K562 (cell line): ENCODE data around the gene LRRN3. TPM values are rescaled to one million over a fixed set of nuclear protein-coding genes. Genes with fewer than 3 reads are reported as not detected.

Source experiments
- ATAC-seq: fragments of 200-7000 bp; cut with Tn5 transposase; 3 replicates; pipeline ENCODE4 v1.9.1; 2020; ENCODE audit warnings: moderate library complexity
- BruUV-seq: library from RNA; stranded (reverse); fragments of 400-500 nt; replicated peaks from 2 replicates; lab custom pipeline; 2021; lab: Mats Ljungman, UMichigan
- CTCF ChIA-PET: fragments of 300-600 bp; formaldehyde crosslinking; extraction: SDS; loops from one replicate; lab custom pipeline; 2021; ENCODE audit warnings: low intra/inter-chr PET ratio; lab: Yijun Ruan, JAX
- POLR2A ChIA-PET: fragments of 300-600, 350-650 bp; sonication (Branson Sonifier 250); formaldehyde crosslinking; extraction: SDS; loops from one replicate; lab custom pipeline; 2021; ENCODE audit warnings: antibody characterized with exemption, inconsistent platforms; lab: Yijun Ruan, JAX
- DNase-seq, 4 experiments: peaks; one replicate each; pipeline versions ENCODE4 v3.0.0 to v3.0.0-alpha.2; 2011 to 2018; ENCODE audit warnings: low spot score in 3 of 4, mixed read lengths in 3 of 4; ENCODE audit errors: extremely low read depth in 1 of 4
- FAIRE-seq: peaks from 2 replicates; lab custom pipeline; 2011; peaks lifted over from hg19 to GRCh38; lab: Jason Lieb, UNC
- H2AFZ ChIP-seq: 2 replicates; pipeline ENCODE4 v1.6.0; 2011; ENCODE audit warnings: low read depth, low read length, control low read depth, inconsistent platforms
- H3K27ac ChIP-seq: fragments of 200-600 bp; 3 replicates; pipeline ENCODE4 v1.8.0; 2011; ENCODE audit warnings: low read depth, mild to moderate bottlenecking, control low read depth, inconsistent platforms, low read length, moderate library complexity, mixed read lengths; ENCODE audit errors: extremely low read depth
- H3K27me3 ChIP-seq, 2 experiments: fragments of 300-600 bp in 1 of 2; 2 replicates in 1 of 2; 3 replicates in 1 of 2; pipeline versions ENCODE4 v1.6.0 to v1.8.0; 2011; ENCODE audit warnings: inconsistent platforms in 2 of 2, low read length in 2 of 2, mild to moderate bottlenecking in 1 of 2, mixed read lengths in 1 of 2, moderate library complexity in 1 of 2; ENCODE audit not compliant: control insufficient read depth in 2 of 2, insufficient read depth in 2 of 2
- H3K36me3 ChIP-seq: fragments of 300-600 bp; 3 replicates; pipeline ENCODE4 v1.8.0; 2011; ENCODE audit warnings: mild to moderate bottlenecking, low read length, inconsistent platforms; ENCODE audit not compliant: control insufficient read depth, insufficient read depth
- H3K4me1 ChIP-seq, 2 experiments: fragments of 200-600 bp in 1 of 2; replicated peaks in 1 of 2; 2 replicates in 1 of 2; 3 replicates in 1 of 2; pipeline versions ENCODE4 v1.5.1 to v1.8.0; 2011; ENCODE audit warnings: inconsistent platforms in 2 of 2, low read length in 2 of 2, mild to moderate bottlenecking in 1 of 2, mixed read lengths in 1 of 2, moderate library complexity in 1 of 2; ENCODE audit not compliant: control insufficient read depth in 2 of 2, insufficient read depth in 2 of 2
- H3K4me2 ChIP-seq: 2 replicates; pipeline ENCODE4 v1.6.1; 2011; ENCODE audit warnings: low read length, control low read depth, inconsistent platforms, mixed read lengths; ENCODE audit not compliant: insufficient read depth
- H3K4me3 ChIP-seq: fragments of 200-600 bp; sonication (generic), shearing (Covaris generic); 2 replicates; pipeline ENCODE4 v1.5.1; 2016; ENCODE audit warnings: control low read depth, inconsistent platforms
- H3K79me2 ChIP-seq: fragments of 200-600 bp; 3 replicates; pipeline ENCODE4 v1.8.0; 2011; ENCODE audit warnings: low read length, inconsistent platforms; ENCODE audit not compliant: control insufficient read depth, insufficient read depth
- H3K9ac ChIP-seq, 2 experiments: 2 replicates each; pipeline versions ENCODE4 v1.6.0 to v1.6.1; 2011; ENCODE audit warnings: low read depth in 2 of 2, low read length in 2 of 2, control low read depth in 1 of 2, inconsistent platforms in 1 of 2, mild to moderate bottlenecking in 1 of 2, mixed read lengths in 1 of 2; ENCODE audit not compliant: insufficient read depth in 1 of 2
- H3K9me1 ChIP-seq: one replicate; pipeline ENCODE4 v1.6.0; 2011; ENCODE audit warnings: inconsistent platforms, mild to moderate bottlenecking, low read length, moderate library complexity; ENCODE audit not compliant: control insufficient read depth, insufficient read depth
- H3K9me3 ChIP-seq: replicated peaks from 2 replicates; pipeline ENCODE4 v1.5.1; 2011; ENCODE audit warnings: low read depth, low read length, inconsistent platforms; ENCODE audit not compliant: control insufficient read depth, insufficient read depth
- H4K20me1 ChIP-seq: replicated peaks from 2 replicates; pipeline ENCODE4 v1.6.1; 2011; ENCODE audit warnings: low read length, inconsistent platforms, mixed read lengths; ENCODE audit not compliant: control insufficient read depth, insufficient read depth
- CBFB ChIP-seq: sonication (generic); formaldehyde crosslinking; IDR thresholded peaks from 2 replicates; pipeline ENCODE4 v1.4.0; 2020; ENCODE audit warnings: mild to moderate bottlenecking, missing genetic modification reagents
- E2F6 ChIP-seq, 2 experiments: IDR thresholded peaks; 2 replicates each; pipeline ENCODE4 v1.6.1; 2011; ENCODE audit warnings: borderline replicate concordance in 1 of 2, control low read depth in 1 of 2, low read depth in 1 of 2, low read length in 1 of 2, mild to moderate bottlenecking in 1 of 2, mixed read lengths in 1 of 2, moderate library complexity in 1 of 2; ENCODE audit not compliant: insufficient read depth in 1 of 2, insufficient read length in 1 of 2, poor library complexity in 1 of 2, severe bottlenecking in 1 of 2; ENCODE audit errors: extremely low read depth in 1 of 2
- ELK1 ChIP-seq: sonication (generic); formaldehyde crosslinking; IDR thresholded peaks from 2 replicates; pipeline ENCODE4 v1.8.1; 2022; ENCODE audit warnings: missing genetic modification reagents
- HDAC1 ChIP-seq, 2 experiments: fragments of 450-650 bp; IDR thresholded peaks; 2 replicates each; pipeline ENCODE4 v1.6.1; 2016 to 2017; ENCODE audit warnings: inconsistent platforms in 1 of 2, mild to moderate bottlenecking in 1 of 2, moderate library complexity in 1 of 2
- HNRNPK ChIP-seq: fragments of 200-400 bp; formaldehyde crosslinking; IDR thresholded peaks from one replicate; pipeline ENCODE4 v1.6.1; 2018; ENCODE audit warnings: mild to moderate bottlenecking, low read depth, low read length; ENCODE audit not compliant: poor library complexity, severe bottlenecking
- KDM1A ChIP-seq, 2 experiments: fragments of 450-650 bp; IDR thresholded peaks; 2 replicates each; pipeline ENCODE4 v1.6.1; 2016; ENCODE audit warnings: mild to moderate bottlenecking in 2 of 2
- PML ChIP-seq: IDR thresholded peaks from 2 replicates; pipeline ENCODE4 v1.6.1; 2012; ENCODE audit warnings: low read length, inconsistent platforms
- REST ChIP-seq, 2 experiments: fragments of 450-650 bp; formaldehyde crosslinking in 1 of 2; IDR thresholded peaks; 2 replicates each; pipeline versions ENCODE4 v1.4.0 to v1.6.1; 2014 to 2020; ENCODE audit warnings: mild to moderate bottlenecking in 2 of 2, borderline replicate concordance in 1 of 2, low read depth in 1 of 2
- TRIM28 ChIP-seq: fragments of 450-650 bp; IDR thresholded peaks from 2 replicates; pipeline ENCODE4 v1.6.1; 2017
- ZNF184 ChIP-seq: sonication (generic); formaldehyde crosslinking; IDR thresholded peaks from 2 replicates; pipeline ENCODE4 v1.5.0; 2020; ENCODE audit warnings: missing genetic modification reagents
- ZNF764 ChIP-seq: fragments of 250-450 bp; sonication (Bioruptor Pico); IDR thresholded peaks from 2 replicates; pipeline ENCODE4 v1.4.0; 2020; ENCODE audit warnings: low read depth, mild to moderate bottlenecking, moderate library complexity
- WGBS: fragments of 100-300 bp; shearing (Covaris generic); methylation state at CpG from one replicate; pipeline ENCODE4 v1.1.6; 2016; ENCODE audit warnings: low coverage, mixed read lengths; ENCODE audit not compliant: insufficient coverage; ENCODE audit errors: missing lambda C conversion rate; 5-methylcytosine and 5-hydroxymethylcytosine counted together
- in situ Hi-C: fragments of 300-500 bp; cut with MboI; formaldehyde crosslinking; loops from 4 replicates; pipeline ENCODE4 v1.15.0; 2018; ENCODE audit warnings: inconsistent platforms, mixed read lengths
- intact Hi-C: fragments of 100-400 bp; cut with micrococcal nuclease; formaldehyde crosslinking; loops from 2 replicates; pipeline ENCODE4 v1.14.2; 2022
- polyA plus RNA-seq, 8 experiments: library from polyadenylated mRNA; depleted of rRNA in 4 of 8; stranded (reverse) in 5 of 8; unstranded in 3 of 8; fragments of >200 nt; fragmentation: Nextera tagmentation in 2 of 8; fragmentation: Illumina TruSeq in 1 of 8; extraction: Ambion mirVana in 2 of 8; extraction: Trizol in 1 of 8; gene quantifications; 2 replicates each; pipeline versions ENCODE4 v1.2.1 to v1.2.3, GENCODE V29; 2011 to 2014; ENCODE audit warnings: inconsistent platforms in 1 of 8, missing spikeins in 1 of 8
- total RNA-seq, 7 experiments: library from RNA; depleted of rRNA in 6 of 7; stranded (reverse); fragments of >200 nt in 6 of 7; fragmentation: Illumina TruSeq in 2 of 7; extraction: Trizol in 2 of 7; gene quantifications; 2 replicates each; pipeline versions ENCODE4 v1.2.1 to v1.2.3, GENCODE V29; 2011 to 2021; ENCODE audit warnings: low replicate concordance in 1 of 7
- TF ChIP-seq, protein P1 (sequence below): IDR thresholded peaks from 2 replicates; pipeline ENCODE4 v1.6.1; 2011; ENCODE audit not compliant: insufficient read length; ENCODE audit errors: extremely low read depth

Gene LRRN3
- total and polyA plus RNA-seq, 9 of the 15 experiments (the other 6 are each of a cell fraction or from before 2014, with no cell fraction given): 0.05 to 1.00 (median 0.20) TPM; not detected in 1

- Histone ChIP-seq H3K9me1 (no peaks in the 10 kb centered on the region), H3K4me2 (no peak overlapping the region), H3K79me2 (no peaks in the 10 kb centered on the region), H3K4me3 (no peak overlapping the region), H2AFZ (no peak overlapping the region), H4K20me1 (no peaks in the 10 kb centered on the region), H3K27me3 (no peaks in the 10 kb centered on the region), H3K9ac (no peak overlapping the region), H3K9me3 (no peaks in the 10 kb centered on the region), H3K4me1 (no peaks in the 10 kb centered on the region), H3K27ac (no peak overlapping the region), H3K36me3 (no peaks in the 10 kb centered on the region)
- 61% methylated on average over 3 of the region's 3 CpGs for WGBS
- DNase-seq (no peak), FAIRE-seq (no peak), ATAC-seq (no peak)
- intact Hi-C loops (no loop called here), in situ Hi-C loops (no loop called here)
- ChIA-PET CTCF (no interaction called here), POLR2A (interaction anchor here (1.0 kb wide), 1 partner anchor 14 kb away, joined by 3 read pairs; no protein-coding TSS in a partner anchor)
- no TSS peak for BruUV-seq
- TF ChIP-seq ZNF184 (CRISPR knock-in tag): no peak
- no peak for TF ChIP-seq KDM1A (IDR thresholded peaks at IDR 0.05)
- no peak for TF ChIP-seq CBFB (CRISPR knock-in tag)
- TF ChIP-seq REST (IDR thresholded peaks at IDR 0.05; ENCODE audit: borderline replicate concordance): no peak
- TF ChIP-seq REST (CRISPR knock-in tag; IDR thresholded peaks at IDR 0.05; ENCODE audit: low read depth): no peak
- TF ChIP-seq E2F6 (IDR thresholded peaks at IDR 0.05; ENCODE audit: borderline replicate concordance in 1 of 2, extremely low read depth in 1 of 2, insufficient read depth in 1 of 2, insufficient read length in 1 of 2, low read depth in 1 of 2, low read length in 1 of 2, poor library complexity in 1 of 2, severe bottlenecking in 1 of 2): no peak
- TF ChIP-seq HNRNPK: no peak
- no peak for TF ChIP-seq HDAC1 (IDR thresholded peaks at IDR 0.05)
- TF ChIP-seq PML: no peak
- no peak for TF ChIP-seq TRIM28
- no peak for TF ChIP-seq ELK1 (CRISPR knock-in tag)
- no peak for TF ChIP-seq ZNF764 (CRISPR knock-in tag)
- TF ChIP-seq, protein P1, sequence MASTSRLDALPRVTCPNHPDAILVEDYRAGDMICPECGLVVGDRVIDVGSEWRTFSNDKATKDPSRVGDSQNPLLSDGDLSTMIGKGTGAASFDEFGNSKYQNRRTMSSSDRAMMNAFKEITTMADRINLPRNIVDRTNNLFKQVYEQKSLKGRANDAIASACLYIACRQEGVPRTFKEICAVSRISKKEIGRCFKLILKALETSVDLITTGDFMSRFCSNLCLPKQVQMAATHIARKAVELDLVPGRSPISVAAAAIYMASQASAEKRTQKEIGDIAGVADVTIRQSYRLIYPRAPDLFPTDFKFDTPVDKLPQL: no peak
Observed at GRCh38 chr7:111108496-111108895, 17.6 kb downstream of the LRRN3 start.
